NOMO-1 treated with dmso at 0.1 percent for 144 hours (cell line): ENCODE results near the gene HS3ST6.
A peak's percentile ranks its signal among the peaks of the same experiment; 100 is the strongest.
"Not testable (repeated sequence)": the region's sequence is repeated elsewhere in the genome, so short reads cannot be mapped to it uniquely, and the experiment has no call there.

ENCODE experiments used
- DNase-seq: peaks from one replicate; lab custom pipeline; 2025; ENCODE audit not compliant: unreplicated experiment; lab: John Stamatoyannopoulos, UW

Gene HS3ST6

GRCh38 chr16:1947369-1947670 is 29.1 kb upstream of the HS3ST6 start:
- no peak for DNase-seq

GRCh38 chr16:1946495-1947368 is 28.5 kb upstream of the HS3ST6 start:
- no peak for DNase-seq

GRCh38 chr16:1945559-1946391 is 27.6 kb upstream of the HS3ST6 start:
- no peak for DNase-seq

GRCh38 chr16:1944612-1945199 is 26.5 kb upstream of the HS3ST6 start:
- no peak for DNase-seq

GRCh38 chr16:1942810-1943726 is 24.9 kb upstream of the HS3ST6 start, which contains the start of gene MSRB1:
Gene MSRB1 (minus strand): TSS chr16:1943199. CDS start chr16:1943156, 43 bp downstream.
- DNase-seq = peak; percentile 98

- DNase-seq = peak; percentile 55
These were observed 24.0 kb upstream of the HS3ST6 start for GRCh38 chr16:1942047-1942809.

GRCh38 chr16:1941162-1942046 is 23.2 kb upstream of the HS3ST6 start:
- DNase-seq = peak; percentile 36

GRCh38 chr16:1940273-1941161 is 22.3 kb upstream of the HS3ST6 start:
- no peak for DNase-seq

GRCh38 chr16:1939833-1940232 is 21.6 kb upstream of the HS3ST6 start:
- not testable (repeated sequence) for DNase-seq

- DNase-seq = no peak
These were observed 20.7 kb upstream of the HS3ST6 start for GRCh38 chr16:1938910-1939309.

GRCh38 chr16:1938316-1938715 is 20.1 kb upstream of the HS3ST6 start:
- DNase-seq = peak; percentile 89

- no peak for DNase-seq
These were observed 18.8 kb upstream of the HS3ST6 start for GRCh38 chr16:1936945-1937479.

- no peak for DNase-seq
These were observed 15.0 kb upstream of the HS3ST6 start for GRCh38 chr16:1933097-1933661.

GRCh38 chr16:1932050-1933028 is 14.1 kb upstream of the HS3ST6 start:
- DNase-seq = no peak

- DNase-seq = no peak
These were observed 12.1 kb upstream of the HS3ST6 start for GRCh38 chr16:1930338-1930720.
